Right lobe of liver (tissue), 4 donors: ENCODE data around the gene EPHB1.

ENCODE experiments used
- CTCF ChIP-seq, 4 donors: fragments of 200-600 bp in 3 of 4; fragments of 450-650 bp in 1 of 4; IDR thresholded peaks; one replicate each; pipeline versions ENCODE4 v1.5.1 to v1.8.0; 2016 to 2022; ENCODE audit warnings: antibody characterized with exemption in 4 of 4, mild to moderate bottlenecking in 2 of 4
- POLR2A ChIP-seq: fragments of 450-650 bp; IDR thresholded peaks from one replicate; pipeline ENCODE4 v1.6.1; 2017; ENCODE audit warnings: antibody characterized with exemption, mild to moderate bottlenecking
- donor health status: DM: no; HTN: no; CAD: no.
- donor health status: DM: no; HTN: no; CAD: no.
- donor health status: DM: no; HTN: yes; CAD: no.

GRCh38 chr3:135213213-135213612 is 418.2 kb downstream of the EPHB1 start:
- TF ChIP-seq CTCF (IDR thresholded peaks at IDR 0.05) = no peak
- TF ChIP-seq POLR2A = no peak
